Stimulated activated CD4-positive, alpha-beta T cell treated with anti-CD3 and anti-CD28 coated beads, Interleukin-12 subunit alpha, Interleukin-12 subunit beta, amount 100 ng/mL, for 24 hours (primary cell): ENCODE measurements around the gene MBD2.
"Not testable (repeated sequence)": the region's sequence is repeated elsewhere in the genome, so short reads cannot be mapped to it uniquely, and the experiment has no call there.

Experiments
- DNase-seq, 2 experiments: peaks; one replicate each; pipeline ENCODE4 v3.0.0-alpha.2; 2020; ENCODE audit warnings: low read depth in 2 of 2

MBD2 gene

DNA sequence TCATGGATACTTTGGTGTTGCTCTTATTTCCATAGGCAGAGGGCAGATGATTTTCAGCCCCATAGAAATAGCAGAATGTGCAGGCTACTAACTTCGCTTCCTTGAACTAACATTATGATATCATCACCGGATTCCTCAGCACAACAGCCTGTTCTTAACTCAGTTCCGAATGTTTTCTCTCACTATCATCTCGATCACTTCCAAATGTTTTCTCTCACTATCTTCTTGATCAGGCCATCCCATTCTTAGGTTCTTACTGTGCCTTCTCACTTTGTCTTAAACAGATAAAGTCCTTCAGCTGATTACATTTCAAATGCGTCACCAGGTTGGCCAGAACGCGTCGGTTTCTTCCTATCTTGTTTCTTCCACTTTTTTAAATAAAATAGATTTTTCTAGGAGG lies 11.4 kb upstream of the MBD2 start:
- DNase-seq, result no peak

DNA sequence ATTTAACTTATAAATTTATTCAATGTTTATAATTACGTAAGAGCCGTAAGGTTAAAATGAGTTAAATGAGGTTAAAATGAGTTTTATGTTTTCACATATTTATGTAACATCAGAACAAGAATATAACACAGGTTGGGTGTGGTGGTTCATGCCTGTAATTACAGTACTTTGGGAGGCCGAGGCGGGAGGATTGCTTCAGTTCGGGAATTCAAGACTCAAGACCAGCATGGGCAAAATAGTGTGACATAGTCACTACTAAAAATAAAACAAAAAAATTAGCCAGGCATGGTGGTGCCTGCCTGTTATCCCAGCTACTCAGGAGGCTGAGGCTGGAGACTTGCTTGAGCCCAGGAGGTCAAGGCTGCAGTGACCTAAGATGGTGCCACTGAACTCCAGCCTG lies 9.3 kb upstream of the MBD2 start:
- DNase-seq, result no peak

DNA sequence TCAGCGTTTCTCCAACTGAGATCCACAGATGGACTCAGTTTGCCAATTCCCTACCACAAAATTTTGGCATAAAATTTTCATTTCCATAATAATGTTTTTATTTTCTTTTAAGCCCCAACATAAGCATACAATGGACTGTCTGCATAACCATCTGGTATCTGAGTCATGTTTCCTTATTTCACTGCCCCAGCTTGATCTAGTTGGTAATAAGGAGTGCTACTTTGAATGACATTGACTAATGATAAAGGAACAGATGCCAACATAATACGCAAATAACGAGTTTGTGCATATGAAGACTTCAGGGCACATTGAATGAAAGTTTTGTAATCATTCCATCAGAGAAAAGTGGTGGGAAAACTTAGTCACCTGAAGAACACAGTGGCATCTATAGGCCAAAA lies 8.8 kb upstream of the MBD2 start:
- no peak for DNase-seq

DNA sequence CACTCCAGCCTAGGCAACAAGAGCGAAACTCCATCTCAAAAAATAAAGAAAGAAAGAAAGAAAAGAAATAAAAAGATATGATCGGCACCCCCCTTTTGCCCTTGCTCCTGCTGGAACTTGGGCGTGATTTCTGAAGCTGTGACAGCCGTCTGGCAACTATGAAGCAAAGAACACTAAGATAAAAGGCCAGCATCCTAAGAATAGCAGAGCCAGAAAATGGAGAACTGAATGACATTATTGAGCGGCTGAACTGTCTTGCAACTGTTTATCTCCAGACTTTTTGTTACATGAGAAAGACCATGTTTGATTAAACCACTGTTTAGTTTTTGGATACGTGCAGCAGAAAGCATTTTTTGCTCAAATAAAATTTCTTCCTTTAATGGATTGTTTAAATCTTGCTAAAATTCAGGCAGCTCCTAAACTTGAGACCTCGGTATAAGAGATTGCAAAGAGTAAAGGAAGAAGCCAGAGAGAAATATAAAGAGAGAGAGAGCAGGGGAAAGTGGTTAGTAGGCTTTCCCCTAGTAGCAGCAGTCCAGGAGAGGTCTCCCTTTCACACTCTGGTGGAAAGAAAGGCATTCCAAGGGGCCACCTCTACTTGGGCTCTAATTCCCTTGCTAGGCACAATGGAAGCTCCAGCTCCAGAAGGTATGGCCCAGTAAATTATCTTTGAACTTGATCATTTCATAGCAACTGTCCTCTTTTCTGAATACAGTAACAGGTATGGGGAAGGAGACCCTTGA lies 8.2 kb upstream of the MBD2 start:
- DNase-seq, result no peak

DNA sequence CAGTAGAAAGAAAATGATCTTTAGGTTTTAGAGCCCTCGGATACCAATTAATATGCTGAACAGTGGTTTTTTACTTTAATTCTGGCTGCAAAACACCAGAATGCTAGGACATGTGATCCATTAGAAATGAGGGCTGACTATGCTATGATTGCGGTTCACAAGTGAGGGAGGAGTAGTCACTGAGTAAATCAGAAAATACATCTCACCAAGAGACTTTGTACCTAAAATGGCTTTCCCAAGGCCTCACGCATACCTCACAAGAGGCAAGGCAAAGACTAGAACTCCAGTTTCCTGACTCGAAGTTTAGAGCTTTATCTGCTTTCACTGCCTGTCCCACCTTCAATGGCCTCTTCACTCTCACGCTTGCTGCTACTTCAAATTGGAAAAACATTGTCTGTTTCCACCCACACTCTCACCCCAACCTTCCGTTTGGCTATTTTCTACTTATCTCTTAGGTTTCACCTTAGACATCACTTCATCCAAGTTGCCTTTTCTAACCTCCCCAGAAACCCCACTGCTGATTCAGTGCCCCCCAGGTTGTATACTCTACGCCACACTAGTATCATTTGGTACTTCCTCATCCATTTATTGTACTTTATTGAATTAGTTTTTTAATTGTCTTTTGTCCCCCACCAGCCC lies 5.1 kb upstream of the MBD2 start:
- no peak for DNase-seq

DNA sequence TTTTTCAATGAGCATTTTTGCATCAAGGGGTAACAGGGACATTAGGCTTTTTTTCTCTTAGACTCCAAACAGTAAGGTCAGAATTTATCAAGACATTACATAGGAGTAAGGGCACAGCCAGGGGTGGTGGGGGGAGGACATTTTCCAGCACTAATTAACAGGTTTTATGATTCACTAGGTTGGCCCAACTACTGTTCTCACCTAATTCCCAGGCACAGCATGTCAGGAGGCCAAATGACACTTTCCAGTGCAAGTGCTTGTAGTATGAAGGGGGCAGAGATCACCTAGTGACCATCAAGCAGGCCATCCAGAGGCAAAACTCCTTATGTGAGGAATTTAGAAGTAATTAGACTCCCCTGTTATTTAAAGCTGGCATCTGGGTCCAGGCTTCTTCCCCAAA lies 3.9 kb upstream of the MBD2 start:
- no peak for DNase-seq

DNA sequence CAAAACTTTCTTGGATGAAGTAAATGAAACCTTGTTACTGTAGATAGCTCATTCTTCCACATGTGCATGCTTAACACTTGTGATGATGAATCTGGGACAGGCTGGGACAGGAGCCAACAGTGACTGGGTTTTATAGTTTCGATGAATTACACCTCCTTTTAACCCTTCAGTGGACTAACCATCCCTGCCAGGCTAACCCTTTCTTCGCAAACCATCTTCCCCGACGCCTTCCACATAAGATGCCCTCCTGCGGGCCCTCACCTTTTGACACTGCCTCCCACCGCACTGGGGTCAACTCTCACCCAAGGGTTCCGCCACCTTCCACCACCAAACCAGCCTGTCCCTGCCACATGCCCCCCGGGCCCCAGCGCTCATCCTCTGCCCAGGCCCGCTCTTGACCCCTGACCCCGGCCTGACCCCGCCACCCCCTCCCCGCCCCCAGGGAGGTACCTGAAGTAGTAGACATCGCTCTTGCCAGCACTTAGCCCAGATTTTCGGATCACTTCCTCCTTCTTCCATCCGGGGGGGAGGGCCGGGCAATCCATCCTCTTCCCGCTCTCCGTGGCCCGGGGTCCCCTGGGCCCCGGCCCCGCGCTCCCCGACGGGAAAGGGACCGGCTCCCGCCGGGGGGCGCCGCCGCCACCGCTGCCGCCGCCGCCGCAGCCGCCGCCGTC lies 764 bp downstream of the MBD2 start:
- peak; percentile 38 to 42 for DNase-seq

DNA sequence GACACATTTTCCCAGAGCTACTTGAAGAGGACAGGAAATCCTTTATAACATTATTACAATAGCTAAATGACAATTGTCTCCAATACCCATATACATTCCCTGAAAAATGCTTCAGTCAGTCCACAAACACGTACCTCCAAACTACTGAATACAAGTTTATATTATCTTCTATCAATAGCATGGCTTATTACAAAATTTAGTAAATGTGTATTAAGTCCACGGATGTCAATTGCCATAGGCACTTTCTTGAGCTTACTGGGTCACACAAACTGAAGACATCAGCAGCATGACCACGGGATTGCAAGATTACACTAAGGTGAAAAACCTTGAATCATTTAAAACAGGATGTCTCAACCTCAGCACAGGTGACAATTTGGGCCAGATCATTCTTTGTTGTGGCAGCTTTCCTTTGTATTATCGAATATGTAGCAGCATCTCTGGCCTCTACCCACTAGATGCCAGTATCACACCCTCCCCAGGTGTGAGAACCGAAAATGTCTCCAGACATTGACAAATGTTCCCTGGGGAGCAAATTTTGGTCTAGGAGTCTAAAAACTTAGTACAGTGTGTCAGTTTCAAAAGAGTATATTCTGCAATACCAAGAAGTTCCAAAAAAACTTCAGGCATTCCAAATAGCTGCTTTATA lies 1.4 kb downstream of the MBD2 start:
- DNase-seq, result no peak

DNA sequence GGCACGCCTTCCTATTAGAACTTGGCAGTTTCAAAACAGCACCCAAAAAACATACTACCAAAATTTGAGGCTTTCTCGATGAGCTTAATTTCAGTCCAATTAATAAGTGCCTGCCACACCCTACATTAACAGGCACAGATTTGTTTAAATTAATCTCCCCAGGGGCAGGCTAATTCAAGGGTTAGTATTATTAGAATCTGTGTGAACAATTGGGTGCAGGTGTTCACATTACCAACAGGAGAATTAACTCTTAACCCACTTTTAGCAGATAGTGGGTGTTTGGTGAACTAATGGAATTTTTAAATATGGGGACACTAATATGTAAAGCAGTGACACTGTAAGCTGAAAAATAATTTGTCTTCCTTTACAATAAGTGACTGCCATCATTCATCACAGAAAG lies 4.1 kb downstream of the MBD2 start:
- DNase-seq, result no peak

DNA sequence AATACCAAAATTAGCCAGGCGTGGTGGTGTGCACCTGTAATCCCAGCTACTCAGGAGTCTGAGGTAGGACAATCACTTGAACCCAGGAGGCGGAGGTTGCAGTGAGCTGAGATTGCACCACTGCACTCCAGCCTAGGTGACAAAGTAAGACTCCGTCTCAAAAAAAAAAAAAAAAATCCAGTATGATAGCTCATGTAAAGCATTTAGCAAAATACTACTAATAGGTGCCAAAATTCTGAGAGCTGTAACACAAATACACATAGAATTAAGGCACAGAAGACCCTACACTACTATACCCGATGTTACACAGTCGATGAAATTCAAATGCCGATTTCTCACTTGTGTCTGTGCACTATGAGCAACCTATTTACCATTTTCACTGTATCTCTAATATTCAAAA lies 5.7 kb downstream of the MBD2 start:
- DNase-seq, result not testable (repeated sequence)

DNA sequence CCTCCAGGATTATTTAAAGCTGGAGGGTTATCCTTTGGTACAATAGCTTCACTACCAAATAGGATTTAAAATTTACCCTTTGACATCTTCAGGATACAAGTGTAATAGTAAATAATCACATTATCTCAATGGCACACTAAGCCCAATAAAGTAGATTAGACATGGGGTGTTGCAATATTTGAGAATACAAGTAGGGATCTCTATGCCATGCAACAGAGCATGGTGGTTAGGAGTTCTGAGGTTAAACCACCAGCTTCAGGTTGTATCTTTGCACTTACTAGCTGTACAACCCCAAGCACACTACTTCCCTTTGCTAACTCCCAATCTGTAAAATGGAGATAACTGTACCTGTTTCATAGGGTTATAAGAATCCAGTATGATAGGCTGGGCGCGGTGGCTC lies 6.2 kb downstream of the MBD2 start:
- no peak for DNase-seq

DNA sequence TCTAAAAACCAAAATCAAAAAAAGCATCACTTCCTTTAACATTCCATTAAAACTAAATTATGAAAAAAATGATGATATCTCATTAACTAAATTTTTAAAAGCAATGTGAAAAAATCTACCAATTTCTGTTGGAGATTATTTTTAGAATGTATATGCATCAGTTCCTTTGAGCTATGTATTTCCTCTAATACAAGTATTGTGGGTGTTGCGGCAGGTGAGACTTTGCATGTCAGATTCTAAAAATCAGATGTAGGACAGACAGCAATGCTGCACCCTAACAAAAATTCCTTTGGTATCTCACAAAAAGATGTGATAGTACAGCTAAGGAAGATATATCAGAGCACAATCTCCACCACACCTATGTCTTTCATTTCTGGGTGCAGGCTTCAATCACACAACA lies 6.8 kb downstream of the MBD2 start:
- DNase-seq, result no peak

DNA sequence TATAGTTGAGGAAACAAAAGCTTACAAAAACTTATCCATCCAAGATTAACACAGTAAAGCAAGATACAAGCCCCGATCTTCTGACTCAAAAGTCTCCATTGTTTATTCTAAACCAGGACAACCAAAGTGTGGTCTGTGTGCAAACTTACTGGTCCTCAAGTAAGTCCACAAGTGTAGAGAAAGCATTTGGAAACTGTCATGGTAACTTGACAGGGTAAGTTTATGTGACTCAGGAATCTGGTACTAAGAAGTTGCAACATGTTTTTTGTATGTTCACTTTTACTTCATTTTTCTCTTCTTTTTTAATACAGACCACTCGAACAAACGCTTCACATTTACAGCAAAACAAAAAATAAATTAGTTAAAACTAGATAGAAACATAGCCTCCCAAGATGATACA lies 9.4 kb downstream of the MBD2 start:
- DNase-seq, result no peak

DNA sequence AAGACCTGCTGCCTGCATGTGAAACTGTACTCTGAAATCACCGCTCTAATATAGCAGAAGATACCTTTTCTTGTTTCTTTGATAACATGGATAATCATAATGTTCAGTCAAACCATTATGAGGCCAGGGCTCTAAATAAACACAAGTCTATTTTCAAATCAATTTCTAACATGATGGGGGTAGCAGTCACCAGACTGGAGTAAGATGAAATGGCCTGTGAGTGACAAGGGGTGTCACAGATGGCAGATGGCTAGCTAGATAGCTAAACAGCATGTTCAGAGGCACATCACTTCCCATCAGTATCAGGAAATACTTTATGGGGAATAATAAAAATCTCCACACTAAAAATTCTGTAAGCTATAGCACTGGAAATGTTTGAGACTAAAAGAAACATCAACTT lies 14.0 kb downstream of the MBD2 start:
- DNase-seq, result no peak

DNA sequence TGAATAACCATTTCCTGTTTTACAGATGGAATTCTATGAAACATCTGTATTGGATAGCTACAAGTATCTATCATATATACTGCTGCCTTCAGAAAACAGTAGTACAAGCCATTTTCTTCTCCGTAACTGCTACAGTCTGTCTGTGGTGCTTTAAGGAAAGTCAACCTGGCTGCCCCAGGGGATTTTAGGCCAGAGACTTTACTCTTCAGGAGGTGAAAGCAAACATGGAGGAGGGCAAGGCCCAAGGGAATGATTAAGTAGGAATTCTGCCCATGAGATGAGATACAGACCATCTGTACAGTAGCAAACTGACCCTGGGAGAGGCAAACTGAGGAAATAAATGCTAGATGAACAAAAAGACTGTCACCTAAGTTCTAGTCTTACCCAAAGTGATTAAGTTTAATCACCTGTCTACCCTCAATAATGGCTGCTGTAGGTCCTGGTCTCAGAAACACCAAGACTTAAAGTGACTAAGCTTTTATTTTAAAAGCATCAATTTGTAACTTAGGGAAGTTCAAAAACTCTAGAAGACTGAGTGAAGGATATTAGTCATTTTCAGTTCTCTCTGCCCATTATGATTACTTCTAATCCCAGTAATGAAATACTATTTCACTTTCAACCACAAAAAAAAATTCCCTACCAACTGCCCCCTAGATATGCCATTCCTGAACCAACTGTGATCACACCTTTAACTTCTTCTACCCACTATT lies 14.8 kb downstream of the MBD2 start:
- no peak for DNase-seq

DNA sequence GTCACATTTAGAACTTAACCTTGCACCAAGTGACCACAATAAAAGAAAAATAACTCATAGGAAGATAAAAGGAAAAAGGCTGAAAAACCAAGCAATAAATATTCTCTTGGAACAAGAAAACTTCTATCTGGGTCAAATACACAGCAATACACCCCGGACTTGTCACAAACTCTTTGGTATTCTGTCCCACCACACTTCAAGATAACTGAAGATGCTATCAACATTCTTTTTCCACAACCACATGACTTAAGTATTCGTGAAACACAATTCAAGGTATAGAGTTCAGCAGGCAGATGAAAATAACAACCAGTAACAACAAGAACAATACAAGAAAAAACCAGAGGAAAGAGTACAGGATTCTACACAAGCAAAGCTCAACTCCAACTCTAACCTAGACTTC lies 18.0 kb downstream of the MBD2 start:
- no peak for DNase-seq

DNA sequence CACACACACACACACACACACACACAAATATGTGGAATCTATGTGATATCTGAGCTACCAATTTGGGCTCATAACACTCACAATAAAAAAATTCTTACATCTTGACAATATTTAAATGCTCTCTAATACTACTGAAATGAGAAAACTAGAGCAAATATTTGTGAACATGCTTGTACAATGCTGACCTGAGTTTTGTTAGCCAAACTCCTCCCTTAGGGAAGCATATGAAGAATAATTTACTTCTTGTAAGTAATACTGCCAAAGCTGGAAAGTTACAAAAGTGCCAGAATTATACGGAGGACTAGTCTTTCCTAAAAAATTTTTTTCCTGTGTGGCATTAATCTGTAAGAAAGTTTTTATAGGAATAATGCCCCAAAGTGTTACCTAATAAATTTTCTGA lies 18.5 kb downstream of the MBD2 start:
- DNase-seq, result no peak

DNA sequence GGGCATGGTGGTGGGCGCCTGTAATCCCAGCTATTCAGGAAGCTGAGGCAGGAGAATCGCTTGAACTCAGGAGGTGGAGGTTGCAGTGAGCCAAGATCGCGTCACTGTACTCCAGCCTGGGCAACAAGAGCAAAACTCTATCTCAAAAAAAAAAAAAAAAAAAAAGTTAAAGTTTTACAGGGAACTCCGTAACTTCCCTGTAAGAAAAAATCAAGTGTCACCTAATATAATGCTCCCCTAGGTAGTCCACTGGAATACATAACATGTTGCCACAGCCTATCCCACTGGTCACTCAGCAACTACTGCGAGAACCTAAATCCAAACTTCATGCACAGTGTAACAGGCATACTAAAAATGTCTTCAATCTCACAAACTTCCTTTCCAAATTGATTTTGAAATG lies 19.0 kb downstream of the MBD2 start:
- not testable (repeated sequence) for DNase-seq

DNA sequence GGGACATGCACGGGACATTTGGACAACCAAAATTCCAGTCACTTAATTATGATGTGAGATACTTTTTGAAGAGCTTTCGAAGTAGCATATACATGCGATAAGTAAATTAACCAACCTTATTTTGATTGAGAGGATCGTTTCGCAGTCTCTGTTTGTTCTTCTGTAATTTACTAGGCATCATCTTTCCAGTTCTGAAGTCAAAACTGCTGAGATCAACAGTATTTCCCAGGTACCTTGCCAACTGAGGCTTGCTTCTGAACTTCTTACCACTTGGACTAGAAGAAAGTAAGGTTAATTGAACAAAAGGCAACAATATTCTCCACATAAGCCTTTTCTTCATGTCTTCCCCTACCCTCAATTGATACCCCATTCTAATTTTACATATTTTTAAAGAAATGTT lies 19.6 kb downstream of the MBD2 start:
- no peak for DNase-seq

DNA sequence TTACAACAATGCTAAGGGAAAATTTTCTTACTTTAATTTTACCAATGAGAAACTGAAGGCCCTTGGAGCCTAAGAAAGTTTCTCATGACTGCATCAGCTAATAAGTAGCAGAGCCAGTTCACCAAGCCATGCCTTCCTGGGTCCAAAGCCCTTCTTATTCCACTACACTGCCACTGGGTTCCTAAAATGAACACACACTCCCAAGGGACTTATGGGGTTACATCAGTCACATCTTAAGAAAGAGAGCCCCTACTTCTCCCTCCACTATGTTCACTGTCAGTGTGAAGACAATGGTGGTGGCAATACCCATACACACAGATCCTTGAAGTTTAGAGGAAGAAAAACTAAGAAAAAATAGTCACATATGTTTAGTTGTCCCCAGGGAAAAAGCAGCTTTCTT lies 20.6 kb downstream of the MBD2 start:
- no peak for DNase-seq

DNA sequence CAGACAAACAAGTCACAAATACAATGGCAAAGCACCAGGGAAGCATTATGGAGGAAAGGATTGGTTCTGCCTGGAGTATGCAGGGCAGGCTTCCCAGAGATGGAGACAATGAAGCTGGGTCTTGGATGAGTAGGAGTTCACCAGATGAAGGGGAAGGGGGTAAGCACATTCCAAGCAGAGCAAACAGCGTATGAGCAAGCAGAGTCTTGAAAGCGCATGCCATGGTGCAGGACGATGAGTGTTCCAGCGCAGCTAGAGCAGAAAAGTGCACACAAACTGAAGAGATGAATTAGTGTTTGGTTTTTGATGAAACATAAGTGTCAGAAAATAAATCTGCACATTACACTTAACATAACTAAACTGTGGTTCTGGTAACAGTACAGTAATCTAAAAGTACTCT lies 21.6 kb downstream of the MBD2 start:
- no peak for DNase-seq

DNA sequence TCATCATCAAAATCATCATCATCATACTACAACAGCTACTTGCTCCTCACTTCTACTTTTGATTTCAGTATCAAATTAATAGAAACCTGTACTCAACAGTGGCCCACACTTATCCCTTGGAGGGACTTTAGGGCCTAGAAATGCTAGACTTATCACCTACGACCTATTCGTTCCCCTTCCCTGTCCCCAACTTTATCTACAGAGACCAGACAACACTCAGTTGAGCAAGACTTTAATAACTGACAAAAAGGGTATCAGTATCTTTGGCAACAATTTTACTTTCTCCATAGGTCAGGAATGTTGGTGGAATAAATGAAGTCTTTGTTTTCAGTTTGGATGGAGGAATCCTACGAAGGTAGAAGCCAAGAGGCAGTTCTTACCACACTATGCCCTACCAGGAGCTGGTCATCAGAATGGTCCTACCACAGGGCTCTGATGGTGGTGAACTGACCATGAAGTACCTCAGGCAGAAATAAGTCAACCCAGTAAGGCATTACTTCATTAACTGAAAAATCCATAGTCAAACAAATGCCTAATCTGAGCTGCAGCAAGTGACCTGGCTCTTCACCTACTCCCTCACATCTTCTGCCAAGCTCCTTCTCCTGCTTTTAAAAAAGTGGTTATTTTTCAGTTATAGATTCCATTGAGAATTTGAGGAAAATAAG lies 26.6 kb downstream of the MBD2 start:
- DNase-seq, result no peak
